Measurements from ENCODE around the gene POC1A. TPM values are rescaled to one million over a fixed set of nuclear protein-coding genes. Genes with fewer than 3 reads are reported as not detected.

The POC1A gene
- total RNA-seq, 4 donors from 2014 or later, result 0.65 to 2.0 (median 1.2) TPM

DNA sequence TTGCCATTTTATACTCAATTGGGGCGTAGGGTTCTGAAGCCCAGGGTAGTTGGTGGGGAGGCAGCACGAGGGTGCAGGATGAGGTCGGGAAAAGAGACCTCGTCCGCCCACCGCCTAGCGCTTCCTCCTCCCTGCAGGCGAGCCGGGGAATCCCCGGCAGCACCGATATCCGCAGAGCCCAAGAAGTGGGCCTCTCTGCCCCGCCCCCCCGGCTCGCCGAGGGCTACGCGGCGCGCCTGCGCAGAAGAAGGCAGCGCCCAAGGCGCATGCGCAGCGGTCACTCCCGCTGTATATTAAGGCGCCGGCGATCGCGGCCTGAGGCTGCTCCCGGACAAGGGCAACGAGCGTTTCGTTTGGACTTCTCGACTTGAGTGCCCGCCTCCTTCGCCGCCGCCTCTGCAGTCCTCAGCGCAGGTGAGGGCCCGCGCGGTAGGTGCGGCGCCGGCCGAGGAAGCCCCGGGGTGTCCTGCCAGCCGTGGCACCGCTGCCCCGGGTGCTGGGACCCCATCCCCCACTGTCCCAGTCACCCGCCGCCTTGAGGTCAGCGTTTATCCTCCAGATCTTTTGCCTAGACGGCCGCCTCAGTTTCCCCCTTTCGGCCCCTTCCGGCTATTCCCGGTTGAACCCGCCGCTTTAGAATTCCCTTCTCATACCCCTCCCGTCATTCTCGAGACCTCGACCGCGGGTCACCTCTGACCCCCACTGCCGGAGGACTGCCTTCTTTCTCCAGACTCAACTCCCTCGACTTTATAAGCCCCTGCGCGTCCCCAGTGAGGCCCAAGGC, 43.8 kb upstream of the POC1A start, which contains the start of gene ALAS1:
Gene ALAS1 (plus strand): TSS at position 319 of the 784 bp plus-strand sequence. CDS start 1,082 bp downstream, outside the sequence.
- DNase-seq (ENCODE audit: low spot score) (peak; percentile 80), ATAC-seq (ENCODE audit: low FRiP score) (peak; percentile 84)
- TF ChIP-seq, protein P1, sequence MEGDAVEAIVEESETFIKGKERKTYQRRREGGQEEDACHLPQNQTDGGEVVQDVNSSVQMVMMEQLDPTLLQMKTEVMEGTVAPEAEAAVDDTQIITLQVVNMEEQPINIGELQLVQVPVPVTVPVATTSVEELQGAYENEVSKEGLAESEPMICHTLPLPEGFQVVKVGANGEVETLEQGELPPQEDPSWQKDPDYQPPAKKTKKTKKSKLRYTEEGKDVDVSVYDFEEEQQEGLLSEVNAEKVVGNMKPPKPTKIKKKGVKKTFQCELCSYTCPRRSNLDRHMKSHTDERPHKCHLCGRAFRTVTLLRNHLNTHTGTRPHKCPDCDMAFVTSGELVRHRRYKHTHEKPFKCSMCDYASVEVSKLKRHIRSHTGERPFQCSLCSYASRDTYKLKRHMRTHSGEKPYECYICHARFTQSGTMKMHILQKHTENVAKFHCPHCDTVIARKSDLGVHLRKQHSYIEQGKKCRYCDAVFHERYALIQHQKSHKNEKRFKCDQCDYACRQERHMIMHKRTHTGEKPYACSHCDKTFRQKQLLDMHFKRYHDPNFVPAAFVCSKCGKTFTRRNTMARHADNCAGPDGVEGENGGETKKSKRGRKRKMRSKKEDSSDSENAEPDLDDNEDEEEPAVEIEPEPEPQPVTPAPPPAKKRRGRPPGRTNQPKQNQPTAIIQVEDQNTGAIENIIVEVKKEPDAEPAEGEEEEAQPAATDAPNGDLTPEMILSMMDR (IDR thresholded peaks at IDR 0.05), result no peak

DNA sequence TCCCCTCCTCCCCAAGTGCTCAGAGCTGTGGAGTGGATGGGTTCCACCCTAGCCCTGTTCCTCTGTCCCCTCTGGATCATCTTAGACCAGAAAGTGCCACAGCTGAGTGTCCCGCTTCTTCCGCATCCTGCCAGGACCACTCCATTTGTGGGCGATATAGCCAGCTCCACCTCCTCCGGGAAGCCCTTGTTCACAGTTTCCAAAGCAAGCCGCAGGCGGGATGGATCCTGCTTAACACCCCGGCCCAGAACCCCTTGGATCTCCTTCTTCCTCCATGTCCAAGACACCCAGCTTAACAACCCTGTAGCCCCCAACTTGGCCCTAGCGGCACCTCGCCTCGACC, 43.2 kb upstream of the POC1A start:
- no peak for ATAC-seq (ENCODE audit: low FRiP score)

DNA sequence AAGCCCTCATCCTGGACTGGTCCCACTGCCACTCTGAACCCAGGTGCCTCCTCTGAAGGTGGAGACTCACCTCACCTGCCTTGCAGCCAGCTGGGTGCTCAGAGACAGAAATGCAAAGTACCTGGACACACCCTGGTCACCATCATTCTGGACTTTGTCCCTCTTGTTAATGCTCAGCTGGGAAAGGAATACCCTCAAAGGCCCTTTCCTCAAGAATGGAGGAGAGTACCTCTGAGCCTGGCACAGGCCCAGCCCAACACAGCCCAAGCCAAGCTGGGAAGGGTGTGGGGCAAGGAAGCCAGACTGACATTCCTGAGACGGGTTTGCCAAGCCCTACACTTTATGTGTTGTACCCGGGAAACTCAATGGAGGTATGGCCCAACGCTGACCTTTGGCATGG, 42.8 kb upstream of the POC1A start:
- DNase-seq (ENCODE audit: low spot score), result no peak
- TF ChIP-seq, protein P1 (IDR thresholded peaks at IDR 0.05), result no peak
- ATAC-seq (ENCODE audit: low FRiP score), result no peak

More for the DNA sequence above, 43.2 kb upstream of the POC1A start:
- TF ChIP-seq, protein P1 (IDR thresholded peaks at IDR 0.05), result no peak
- no peak for DNase-seq (ENCODE audit: low spot score)

DNA sequence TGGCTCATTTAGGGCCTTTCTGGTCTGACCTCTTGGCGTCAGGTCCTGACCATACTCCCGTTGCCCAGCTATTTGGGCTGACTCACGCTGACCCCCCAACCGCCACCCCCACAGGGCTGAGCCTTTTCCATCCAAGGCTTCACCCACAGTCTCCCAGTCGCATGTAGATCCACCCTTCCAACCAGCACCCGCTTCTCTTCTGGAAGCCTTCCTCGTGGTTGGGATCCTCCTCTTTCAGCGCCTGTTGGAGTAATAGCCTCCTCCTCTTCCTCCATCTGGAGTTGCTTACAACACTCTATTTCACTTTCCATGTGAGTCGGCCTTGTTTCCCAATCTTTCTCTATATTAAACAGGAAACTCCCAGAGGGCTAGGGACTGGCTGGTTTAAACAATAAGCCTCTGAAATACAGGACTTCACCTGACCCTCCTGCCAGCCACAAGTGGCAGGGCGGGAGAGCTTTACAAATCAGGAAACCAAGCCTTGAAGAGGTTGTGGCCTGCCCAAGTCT, 41.7 kb upstream of the POC1A start:
- peak; percentile 55 for ATAC-seq (ENCODE audit: low FRiP score)
- DNase-seq (ENCODE audit: low spot score), result no peak
- TF ChIP-seq, protein P1 (IDR thresholded peaks at IDR 0.05), result no peak

DNA sequence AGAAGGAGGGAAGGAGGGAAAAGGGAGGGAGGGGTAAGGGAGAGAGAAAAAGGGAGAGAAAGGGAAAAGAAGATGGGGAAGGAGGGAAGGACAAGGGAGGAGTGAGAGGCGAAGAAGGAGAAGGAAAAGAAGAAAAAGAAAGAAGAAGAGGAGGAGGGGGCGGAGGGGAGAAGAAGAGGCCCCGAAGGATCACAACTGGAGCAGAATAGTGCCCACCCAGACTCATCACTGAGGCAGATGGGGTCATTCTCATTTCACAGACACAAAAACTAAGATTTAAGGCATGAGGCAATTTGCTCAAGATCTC, 41.0 kb upstream of the POC1A start:
- TF ChIP-seq, protein P1 (IDR thresholded peaks at IDR 0.05), result no peak
- DNase-seq (ENCODE audit: low spot score), result no peak

DNA sequence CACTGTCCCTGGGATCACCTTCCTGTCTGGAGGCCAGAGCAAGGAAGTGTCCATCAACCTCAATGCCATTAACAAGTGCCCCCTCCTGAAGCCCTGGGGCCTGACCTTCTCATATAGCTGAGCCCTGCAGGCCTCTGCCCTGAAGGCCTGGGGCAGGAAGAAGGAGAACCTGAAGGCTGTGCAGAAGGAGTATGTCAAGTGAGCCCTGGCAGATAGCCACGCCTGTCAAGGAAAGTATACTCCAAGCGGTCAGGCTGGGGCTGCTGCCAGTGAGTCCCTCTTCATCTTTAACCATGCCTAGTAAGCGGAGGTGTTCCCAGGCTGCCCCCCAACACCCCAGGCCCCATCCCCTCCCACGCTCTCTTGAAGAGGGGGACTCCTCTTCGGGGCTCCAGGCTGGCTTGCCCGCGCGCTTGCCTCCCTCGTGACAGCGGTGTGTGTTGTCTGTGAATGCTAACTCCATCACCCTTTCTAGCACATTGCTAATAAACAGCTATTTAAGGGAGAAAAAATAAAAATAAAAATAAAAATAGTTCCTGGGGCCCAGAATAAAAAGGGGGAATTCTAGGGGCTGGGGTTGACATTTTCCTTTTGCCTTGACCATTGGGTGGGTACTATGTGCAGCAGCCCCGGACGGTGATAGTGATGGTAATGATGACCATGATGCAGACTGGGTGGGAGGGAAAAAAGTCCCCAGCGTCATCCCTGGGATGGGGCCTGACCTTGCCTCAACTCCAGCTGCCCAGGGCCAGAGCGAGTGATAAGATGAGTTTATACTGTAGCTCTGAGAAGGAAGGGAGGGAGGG, 40.5 kb upstream of the POC1A start:
- DNase-seq (ENCODE audit: low spot score) (no peak), ATAC-seq (ENCODE audit: low FRiP score) (no peak)
- TF ChIP-seq, protein P1 (IDR thresholded peaks at IDR 0.05), result no peak

More for the DNA sequence above, 41.0 kb upstream of the POC1A start:
- ATAC-seq (ENCODE audit: low FRiP score), result no peak

Data from omental fat pad (tissue), 4 donors.